H1 (cell line): ENCODE data around the gene SEC61A1. TPM values are rescaled to one million over a fixed set of nuclear protein-coding genes. Genes with fewer than 3 reads are reported as not detected.
A peak's percentile ranks its signal among the peaks of the same experiment; 100 is the strongest.

Source experiments
- CTCF ChIA-PET: fragments of 300-600 bp; sonication (Branson Sonifier 250); formaldehyde crosslinking; loops from one replicate; lab custom pipeline; 2021; ENCODE audit not compliant: partially characterized antibody; lab: Charles Lee
- POLR2A ChIA-PET: fragments of 300-600 bp; sonication (Branson Sonifier 250); formaldehyde crosslinking; loops from one replicate; lab custom pipeline; 2021; ENCODE audit warnings: inconsistent platforms; ENCODE audit not compliant: partially characterized antibody; lab: Charles Lee
- DNase-seq, 2 experiments: peaks; one replicate each; pipeline versions ENCODE4 v3.0.0 to v3.0.0-alpha.2; 2010 to 2022; ENCODE audit warnings: low spot score in 2 of 2, low read depth in 1 of 2, mixed read lengths in 1 of 2
- FAIRE-seq: peaks from 2 replicates; lab custom pipeline; 2011; peaks lifted over from hg19 to GRCh38; lab: Jason Lieb, UNC
- H2AFZ ChIP-seq: 2 replicates; pipeline ENCODE4 v1.8.1; 2012; ENCODE audit warnings: low read length, inconsistent platforms
- H2AK5ac ChIP-seq: 2 replicates; pipeline ENCODE4 v1.6.1; 2013; ENCODE audit warnings: low read depth, low read length
- H2BK120ac ChIP-seq: replicated peaks from 2 replicates; pipeline ENCODE3; 2013; ENCODE audit warnings: low read depth, low read length, inconsistent platforms
- H2BK12ac ChIP-seq: 2 replicates; pipeline ENCODE4 v1.6.1; 2013; ENCODE audit warnings: low read depth, low read length
- H2BK15ac ChIP-seq: 2 replicates; pipeline ENCODE4 v1.6.1; 2013; ENCODE audit warnings: low read length
- H2BK20ac ChIP-seq: 2 replicates; pipeline ENCODE4 v1.6.1; 2013; ENCODE audit warnings: low read length
- H2BK5ac ChIP-seq: 2 replicates; pipeline ENCODE4 v1.6.1; 2013; ENCODE audit warnings: low read depth, low read length
- H3K14ac ChIP-seq: 2 replicates; pipeline ENCODE4 v1.6.1; 2013; ENCODE audit warnings: inconsistent platforms; ENCODE audit not compliant: insufficient read length
- H3K18ac ChIP-seq: 2 replicates; pipeline ENCODE4 v1.6.1; 2013; ENCODE audit warnings: low read length; ENCODE audit errors: extremely low read depth
- H3K23ac ChIP-seq: 2 replicates; pipeline ENCODE4 v1.6.1; 2013; ENCODE audit warnings: inconsistent platforms; ENCODE audit not compliant: insufficient read length
- H3K23me2 ChIP-seq: 2 replicates; pipeline ENCODE4 v1.6.1; 2013; ENCODE audit warnings: low read depth, low read length
- H3K27ac ChIP-seq: 2 replicates; pipeline ENCODE4 v1.6.1; 2011; ENCODE audit warnings: low read depth, low read length, inconsistent platforms
- H3K27me3 ChIP-seq, 4 experiments: replicated peaks in 1 of 4; 1 replicate in 1 of 4; 2 replicates in 3 of 4; pipeline versions ENCODE4 v1.6.1 to v1.8.1; 2011 to 2013; ENCODE audit warnings: low read length in 3 of 4, mild to moderate bottlenecking in 3 of 4, inconsistent platforms in 2 of 4, mixed read lengths in 2 of 4, moderate library complexity in 1 of 4; ENCODE audit not compliant: control insufficient read depth in 3 of 4, insufficient read depth in 3 of 4; ENCODE audit errors: extremely low read depth in 1 of 4
- H3K36me3 ChIP-seq, 4 experiments: 2 replicates each; pipeline versions ENCODE4 v1.6.1 to v1.8.1; 2011 to 2013; ENCODE audit warnings: mild to moderate bottlenecking in 4 of 4, low read length in 3 of 4, moderate library complexity in 2 of 4, control low read depth in 1 of 4, inconsistent platforms in 1 of 4; ENCODE audit not compliant: insufficient read depth in 4 of 4, control insufficient read depth in 2 of 4
- H3K4ac ChIP-seq: replicated peaks from 2 replicates; pipeline ENCODE3; 2013; ENCODE audit warnings: low read length, low read depth, mixed read lengths, inconsistent platforms; ENCODE audit not compliant: insufficient read length
- H3K4me1 ChIP-seq, 4 experiments: replicated peaks in 1 of 4; 1 replicate in 1 of 4; 2 replicates in 3 of 4; pipeline versions ENCODE4 v1.6.1 to v1.8.1; 2011 to 2013; ENCODE audit warnings: low read length in 3 of 4, inconsistent platforms in 2 of 4, mixed read lengths in 1 of 4; ENCODE audit not compliant: insufficient read depth in 4 of 4, control insufficient read depth in 3 of 4
- H3K4me2 ChIP-seq, 2 experiments: 2 replicates each; pipeline versions ENCODE4 v1.6.1 to v1.8.1; 2011 to 2013; ENCODE audit warnings: low read depth in 2 of 2, low read length in 2 of 2, control low read depth in 1 of 2, inconsistent platforms in 1 of 2, mild to moderate bottlenecking in 1 of 2; ENCODE audit not compliant: insufficient read depth in 1 of 2
- H3K4me3 ChIP-seq, 4 experiments: fragments of 200-600, 300-600 bp in 1 of 4; sonication (generic), shearing (Covaris generic), sonication (Bioruptor Twin) in 1 of 4; 2 replicates each; pipeline versions ENCODE4 v1.5.1 to v1.8.1; 2011 to 2016; ENCODE audit warnings: low read length in 4 of 4, low read depth in 3 of 4, control low read depth in 2 of 4, inconsistent platforms in 2 of 4, mild to moderate bottlenecking in 2 of 4, mixed read lengths in 1 of 4, moderate library complexity in 1 of 4; ENCODE audit not compliant: insufficient read depth in 2 of 4; ENCODE audit errors: extremely low read depth in 1 of 4
- H3K56ac ChIP-seq: replicated peaks from 2 replicates; pipeline ENCODE3; 2013; ENCODE audit warnings: low read depth, mild to moderate bottlenecking, mixed read lengths, low read length, inconsistent platforms; ENCODE audit not compliant: insufficient read length
- H3K79me1 ChIP-seq: 2 replicates; pipeline ENCODE4 v1.6.1; 2013; ENCODE audit warnings: low read depth, low read length, control low read depth
- H3K79me2 ChIP-seq, 2 experiments: 2 replicates each; pipeline versions ENCODE4 v1.6.1 to v1.8.1; 2012 to 2013; ENCODE audit warnings: low read length in 2 of 2, mild to moderate bottlenecking in 2 of 2, inconsistent platforms in 1 of 2; ENCODE audit not compliant: insufficient read depth in 2 of 2, control insufficient read depth in 1 of 2
- H3K9ac ChIP-seq, 4 experiments: replicated peaks in 1 of 4; 1 replicate in 1 of 4; 2 replicates in 3 of 4; pipeline versions ENCODE4 v1.6.1 to v1.8.1; 2011 to 2013; ENCODE audit warnings: low read depth in 3 of 4, low read length in 3 of 4, control low read depth in 2 of 4, mild to moderate bottlenecking in 2 of 4, moderate library complexity in 2 of 4, inconsistent platforms in 1 of 4; ENCODE audit errors: extremely low read depth in 1 of 4
- H3K9me3 ChIP-seq, 2 experiments: 2 replicates each; pipeline versions ENCODE4 v1.6.1 to v1.8.1; 2012 to 2013; ENCODE audit warnings: mild to moderate bottlenecking in 2 of 2, moderate library complexity in 2 of 2, control low read depth in 1 of 2, inconsistent platforms in 1 of 2, low read depth in 1 of 2, low read length in 1 of 2, mixed read lengths in 1 of 2; ENCODE audit not compliant: insufficient read depth in 2 of 2
- H4K20me1 ChIP-seq, 2 experiments: replicated peaks in 1 of 2; 2 replicates each; pipeline versions ENCODE3 to v1.8.1; 2011 to 2013; ENCODE audit warnings: inconsistent platforms in 2 of 2, low read length in 2 of 2, mild to moderate bottlenecking in 1 of 2; ENCODE audit not compliant: insufficient read depth in 2 of 2, control insufficient read depth in 1 of 2
- H4K5ac ChIP-seq: 2 replicates; pipeline ENCODE4 v1.6.1; 2013; ENCODE audit warnings: low read length, low read depth, mixed read lengths, inconsistent platforms; ENCODE audit not compliant: insufficient read length
- H4K8ac ChIP-seq: 2 replicates; pipeline ENCODE4 v1.8.0; 2013; ENCODE audit warnings: mild to moderate bottlenecking, moderate library complexity, low read length, inconsistent platforms; ENCODE audit not compliant: insufficient read depth; ENCODE audit errors: extremely low read depth
- H4K91ac ChIP-seq: replicated peaks from 2 replicates; pipeline ENCODE3; 2013; ENCODE audit warnings: low read length, mixed read lengths, inconsistent platforms; ENCODE audit not compliant: insufficient read length
- KDM4A ChIP-seq: IDR thresholded peaks from one replicate; pipeline ENCODE4 v1.7.1; 2012; ENCODE audit warnings: low read depth, mild to moderate bottlenecking, moderate library complexity, low read length, inconsistent platforms; ENCODE audit not compliant: severe bottlenecking
- NANOG ChIP-seq: IDR thresholded peaks from 2 replicates; pipeline ENCODE4 v1.6.1; 2011; ENCODE audit warnings: low read length, low read depth, mild to moderate bottlenecking, inconsistent platforms; ENCODE audit not compliant: insufficient read depth, poor library complexity, severe bottlenecking
- POLR2A ChIP-seq, 2 experiments: IDR thresholded peaks; 1 replicate in 1 of 2; 2 replicates in 1 of 2; pipeline ENCODE4 v1.6.1; 2011; ENCODE audit warnings: low read depth in 2 of 2, low read length in 2 of 2, mild to moderate bottlenecking in 2 of 2; ENCODE audit errors: control extremely low read depth in 1 of 2
- RAD21 ChIP-seq, 2 experiments: IDR thresholded peaks in 1 of 2; conservative IDR thresholded peaks in 1 of 2; 2 replicates each; pipeline ENCODE4 v1.6.1; 2011; ENCODE audit warnings: low read depth in 2 of 2, low read length in 2 of 2, improper control_type of control experiment in 1 of 2, inconsistent platforms in 1 of 2, mild to moderate bottlenecking in 1 of 2, moderate library complexity in 1 of 2
- RBBP5 ChIP-seq: IDR thresholded peaks from 2 replicates; pipeline ENCODE4 v1.7.1; 2012; ENCODE audit warnings: low read depth, mild to moderate bottlenecking, inconsistent platforms, low read length, moderate library complexity, borderline replicate concordance
- WGBS, 2 experiments: shearing (Covaris generic) in 1 of 2; methylation state at CpG; one replicate each; pipeline versions ENCODE4 v1.1.6 to v1.1.7; 2013 to 2015; ENCODE audit warnings: low lambda C conversion rate in 2 of 2, mixed read lengths in 2 of 2, inconsistent platforms in 1 of 2, low coverage in 1 of 2, missing lambda C conversion rate in 1 of 2; ENCODE audit not compliant: insufficient replicate concordance in 2 of 2, insufficient coverage in 1 of 2, insufficient read length in 1 of 2; ENCODE audit errors: extremely low coverage in 1 of 2, missing lambda C conversion rate in 1 of 2; 5-methylcytosine and 5-hydroxymethylcytosine counted together
- polyA plus RNA-seq, 7 experiments: library from polyadenylated mRNA; depleted of rRNA in 3 of 7; stranded (reverse) in 5 of 7; unstranded in 2 of 7; fragments of >200 nt in 5 of 7; fragments of 200-250 nt in 2 of 7; gene quantifications; 1 replicate in 5 of 7; 2 replicates in 1 of 7; 4 replicates in 1 of 7; pipeline versions ENCODE4 v1.2.1 to v1.2.3, GENCODE V29; 2011 to 2013; ENCODE audit warnings: missing spikeins in 2 of 7, mixed read lengths in 2 of 7
- total RNA-seq: library from RNA; stranded (reverse); fragmentation: NEBNext Ultra II Directional; extraction: Animal tissue kit (Norgen Biotek cat#: 25700); gene quantifications from 2 replicates; pipeline ENCODE4 v1.2.1, GENCODE V29; 2021
- TF ChIP-seq, protein P1 (sequence below), 3 experiments: IDR thresholded peaks; 1 replicate in 2 of 3; 2 replicates in 1 of 3; pipeline versions ENCODE4 v1.5.1 to v1.6.1; 2011; ENCODE audit warnings: low read length in 3 of 3, mild to moderate bottlenecking in 3 of 3, inconsistent platforms in 2 of 3, low read depth in 1 of 3, moderate library complexity in 1 of 3; ENCODE audit not compliant: insufficient read depth in 1 of 3; ENCODE audit errors: control extremely low read depth in 1 of 3

The SEC61A1 gene
- total and polyA plus RNA-seq, 2 of the 8 experiments (the other 6 are each of a cell fraction or from before 2014, with no cell fraction given) = 133 to 165 TPM

DNA sequence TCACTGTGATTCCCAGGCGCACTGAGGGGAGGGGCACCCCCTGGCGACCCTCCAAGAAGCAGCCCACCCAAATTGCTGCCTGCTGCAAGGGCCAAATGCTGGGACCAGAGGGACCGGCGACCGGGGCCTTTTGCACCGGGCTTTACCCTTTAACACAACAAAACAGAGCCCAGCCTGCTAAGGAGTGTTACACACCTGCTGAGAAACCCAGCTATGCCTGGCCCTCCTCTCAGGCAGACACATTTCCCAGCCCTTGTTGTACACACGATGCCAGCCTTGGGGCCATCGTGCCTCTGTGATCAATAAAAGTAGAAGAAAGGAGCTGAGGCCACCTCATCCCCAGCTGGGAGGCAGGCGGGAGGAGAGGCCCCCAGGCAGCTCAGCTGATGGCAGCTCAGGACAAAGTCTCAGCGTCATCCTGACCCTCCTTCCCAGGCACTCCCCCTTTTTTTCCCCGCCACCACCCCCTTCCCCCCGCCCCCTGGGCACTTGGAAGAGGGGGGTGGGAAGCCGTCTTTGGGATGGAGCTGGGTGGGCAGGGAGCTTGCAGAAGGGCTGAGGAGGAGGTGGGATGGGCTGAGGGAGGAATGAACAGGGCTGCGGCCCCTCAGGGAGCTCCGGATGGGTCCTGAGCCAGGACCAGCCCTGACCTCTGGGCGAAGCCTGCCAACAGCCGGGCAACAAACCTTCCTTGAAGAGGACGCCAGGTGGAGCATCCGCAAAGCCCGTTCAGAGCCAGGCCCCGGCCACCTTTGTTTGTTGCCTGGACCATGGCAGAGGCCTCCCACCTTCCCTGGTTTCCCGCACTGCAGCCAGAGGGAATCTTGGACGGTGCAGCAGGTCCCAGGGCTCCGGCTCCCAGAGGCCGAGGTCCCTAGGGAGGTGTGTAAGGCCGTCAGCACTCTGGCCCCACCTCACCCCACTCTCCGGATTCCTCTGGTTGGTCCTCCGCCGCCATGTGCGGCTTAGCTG is 45.9 kb upstream of the SEC61A1 start:
- no peak overlapping the region; a peak in 1 of 7 replicates for H3K9ac ChIP-seq
- H3K79me1 ChIP-seq = no peaks in the 10 kb centered on the region
- no peak overlapping the region for H2BK120ac ChIP-seq
- H3K56ac ChIP-seq = no peak overlapping the region
- ChIA-PET CTCF (interaction anchor here (0.5 to 1.8 kb wide), 9 partner anchors 12 to 134 kb away, joined by 3 to 6 read pairs (median 3); no protein-coding TSS in a partner anchor), POLR2A (no interaction called here)
- no peak overlapping the region for H2BK15ac ChIP-seq
- H3K4me1 ChIP-seq = peaks cover under 1 to 23% (median 9%) of the 10 kb centered on the region in 4 experiments
- H3K4me3 ChIP-seq = peak overlapping the region in 2 of 4 experiments; percentile 28 to 39; a peak in 2 of 8 replicates
- peak overlapping the region; percentile 44; the same call in 1 of the 2 replicates for H2BK5ac ChIP-seq
- no peak overlapping the region for H3K27ac ChIP-seq
- H2AK5ac ChIP-seq = no peak overlapping the region
- no peak overlapping the region for H3K14ac ChIP-seq
- peak overlapping the region; percentile 89; the same call in 1 of the 2 replicates for H2AFZ ChIP-seq
- H3K4me2 ChIP-seq = peak overlapping the region; percentile 66 to 81
- DNase-seq (peak in 1 of 2 experiments; percentile 72), FAIRE-seq (no peak)
- H4K91ac ChIP-seq = peak overlapping the region; percentile 60
- H3K4ac ChIP-seq = peak overlapping the region; percentile 73
- H2BK12ac ChIP-seq = peak overlapping the region; percentile 27; the same call in 1 of the 2 replicates
- H4K20me1 ChIP-seq = no peaks in the 10 kb centered on the region
- H3K9me3 ChIP-seq = no peaks in the 10 kb centered on the region
- no peaks in the 10 kb centered on the region for H3K27me3 ChIP-seq
- H3K23ac ChIP-seq = no peak overlapping the region
- H3K79me2 ChIP-seq = no peaks in the 10 kb centered on the region
- WGBS, 2 experiments = 50% methylated on average over 22 of the region's 30 CpGs; no CpG with 5 or more reads in 1 of the 2 experiments
- peak overlapping the region; percentile 87 for H3K18ac ChIP-seq
- peak overlapping the region; percentile 82 for H4K8ac ChIP-seq
- peak overlapping the region; percentile 44 for H4K5ac ChIP-seq
- no peaks in the 10 kb centered on the region for H3K36me3 ChIP-seq
- 0 out of 2 replicates have a peak overlapping the region, but pooled peaks have one; percentile 48 for H2BK20ac ChIP-seq
- H3K23me2 ChIP-seq = no peaks in the 10 kb centered on the region; the same call in 1 of the 2 replicates
- TF ChIP-seq RAD21 (IDR thresholded peaks at IDR 0.05 in 1 of 2, conservative IDR thresholded peaks at IDR 0.05 in 1 of 2; ENCODE audit: low read depth in 2 of 2, low read length in 2 of 2) (0 out of 4 replicates have a peak, but pooled peaks of 1 of the 2 experiments have one; percentile 2), POLR2A (IDR thresholded peaks at IDR 0.05; ENCODE audit: control extremely low read depth in 1 of 2, low read depth in 2 of 2, low read length in 2 of 2) (no peak), NANOG (no peak), KDM4A (peak; percentile 24), RBBP5 (0 out of 2 replicates have a peak, but pooled peaks have one; percentile 54)
- TF ChIP-seq, protein P1, sequence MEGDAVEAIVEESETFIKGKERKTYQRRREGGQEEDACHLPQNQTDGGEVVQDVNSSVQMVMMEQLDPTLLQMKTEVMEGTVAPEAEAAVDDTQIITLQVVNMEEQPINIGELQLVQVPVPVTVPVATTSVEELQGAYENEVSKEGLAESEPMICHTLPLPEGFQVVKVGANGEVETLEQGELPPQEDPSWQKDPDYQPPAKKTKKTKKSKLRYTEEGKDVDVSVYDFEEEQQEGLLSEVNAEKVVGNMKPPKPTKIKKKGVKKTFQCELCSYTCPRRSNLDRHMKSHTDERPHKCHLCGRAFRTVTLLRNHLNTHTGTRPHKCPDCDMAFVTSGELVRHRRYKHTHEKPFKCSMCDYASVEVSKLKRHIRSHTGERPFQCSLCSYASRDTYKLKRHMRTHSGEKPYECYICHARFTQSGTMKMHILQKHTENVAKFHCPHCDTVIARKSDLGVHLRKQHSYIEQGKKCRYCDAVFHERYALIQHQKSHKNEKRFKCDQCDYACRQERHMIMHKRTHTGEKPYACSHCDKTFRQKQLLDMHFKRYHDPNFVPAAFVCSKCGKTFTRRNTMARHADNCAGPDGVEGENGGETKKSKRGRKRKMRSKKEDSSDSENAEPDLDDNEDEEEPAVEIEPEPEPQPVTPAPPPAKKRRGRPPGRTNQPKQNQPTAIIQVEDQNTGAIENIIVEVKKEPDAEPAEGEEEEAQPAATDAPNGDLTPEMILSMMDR (IDR thresholded peaks at IDR 0.05; ENCODE audit: control extremely low read depth in 1 of 3, insufficient read depth in 1 of 3, low read depth in 1 of 3, low read length in 3 of 3) = no peak
